HEK293T (cell line): ENCODE data around the gene TMEM254.

Source experiments
- ARNT ChIP-seq: fragments of 450-650 bp; IDR thresholded peaks from 2 replicates; pipeline ENCODE4 v1.6.1; 2017; ENCODE audit warnings: mild to moderate bottlenecking
- BHLHE40 ChIP-seq: fragments of 450-650 bp; IDR thresholded peaks from 2 replicates; pipeline ENCODE4 v1.6.1; 2016; ENCODE audit warnings: mild to moderate bottlenecking, moderate library complexity, borderline replicate concordance
- FOXK2 ChIP-seq: fragments of 450-650 bp; IDR thresholded peaks from 2 replicates; pipeline ENCODE4 v1.6.1; 2016; ENCODE audit warnings: mild to moderate bottlenecking
- FOXM1 ChIP-seq: fragments of 450-650 bp; IDR thresholded peaks from 2 replicates; pipeline ENCODE4 v1.6.1; 2017; ENCODE audit warnings: mild to moderate bottlenecking, borderline replicate concordance
- HDGF ChIP-seq: fragments of 450-650 bp; IDR thresholded peaks from 2 replicates; pipeline ENCODE4 v1.6.1; 2017; ENCODE audit warnings: antibody characterized with exemption, borderline replicate concordance
- LEF1 ChIP-seq: fragments of 450-650 bp; IDR thresholded peaks from 2 replicates; pipeline ENCODE4 v1.6.1; 2017; ENCODE audit warnings: mild to moderate bottlenecking, borderline replicate concordance
- SUZ12 ChIP-seq: fragments of 450-650 bp; IDR thresholded peaks from 2 replicates; pipeline ENCODE4 v1.6.1; 2016; ENCODE audit warnings: mild to moderate bottlenecking
- TARDBP ChIP-seq: fragments of 450-650 bp; IDR thresholded peaks from 2 replicates; pipeline ENCODE4 v1.6.1; 2016
- ZNF384 ChIP-seq: fragments of 450-650 bp; IDR thresholded peaks from 2 replicates; pipeline ENCODE4 v1.6.1; 2016

GRCh38 chr10:80078448-80079311 is at the start of gene TMEM254:
- TF ChIP-seq FOXK2 (no peak), ARNT (no peak), FOXM1 (no peak), BHLHE40 (no peak), LEF1 (no peak), SUZ12 (no peak), ZNF384 (no peak), HDGF (no peak), TARDBP (no peak)
